Type B pancreatic cell (in vitro differentiated cells): ENCODE measurements around the gene CUX1. TPM values are rescaled to one million over a fixed set of nuclear protein-coding genes. Genes with fewer than 3 reads are reported as not detected.

Experiments
- DNase-seq: peaks from one replicate; pipeline ENCODE4 v3.0.0; 2021; ENCODE audit warnings: mixed read lengths; ENCODE audit not compliant: unreplicated experiment; ENCODE audit errors: extremely low spot score
- H3K27ac Mint-ChIP-seq: 2 replicates; pipeline ENCODE4 v1.8.0; 2021; ENCODE audit warnings: mild to moderate bottlenecking, mixed read lengths
- H3K27me3 Mint-ChIP-seq: 2 replicates; pipeline ENCODE4 v1.8.0; 2021; ENCODE audit warnings: mixed read lengths
- H3K36me3 Mint-ChIP-seq: 2 replicates; pipeline ENCODE4 v1.8.0; 2021; ENCODE audit warnings: mixed read lengths
- H3K4me1 Mint-ChIP-seq: one replicate; pipeline ENCODE4 v1.8.0; 2021; ENCODE audit warnings: mixed read lengths; ENCODE audit not compliant: unreplicated experiment
- H3K4me3 Mint-ChIP-seq: 2 replicates; pipeline ENCODE4 v1.8.0; 2021; ENCODE audit warnings: mild to moderate bottlenecking, mixed read lengths
- H3K9me3 Mint-ChIP-seq: 2 replicates; pipeline ENCODE4 v1.8.0; 2021; ENCODE audit warnings: mixed read lengths
- CTCF ChIP-seq: fragments of 200-600 bp; sonication (generic); conservative IDR thresholded peaks from 2 replicates; pipeline ENCODE4 v1.5.0; 2021; ENCODE audit warnings: antibody characterized with exemption, mild to moderate bottlenecking
- total RNA-seq: library from RNA; stranded (reverse); gene quantifications from 2 replicates; pipeline ENCODE4 v1.2.1, GENCODE V29; 2021; ENCODE audit warnings: low replicate concordance

Gene CUX1
- total RNA-seq, 1 donor from 2014 or later, result 76.4 TPM

- Mint-ChIP-seq H3K4me3 (no peak overlapping the region), H3K27me3 (no peaks in the 10 kb centered on the region), H3K4me1 (peaks cover 12% of the 10 kb centered on the region), H3K36me3 (peaks cover 27% of the 10 kb centered on the region), H3K9me3 (peaks cover 12% of the 10 kb centered on the region), H3K27ac (peak overlapping the region; percentile 30)
- TF ChIP-seq CTCF, result no peak
- peak; percentile 11 for DNase-seq
These were observed 272.0 kb downstream of the CUX1 start for GRCh38 chr7:102089175-102090098.

DNA sequence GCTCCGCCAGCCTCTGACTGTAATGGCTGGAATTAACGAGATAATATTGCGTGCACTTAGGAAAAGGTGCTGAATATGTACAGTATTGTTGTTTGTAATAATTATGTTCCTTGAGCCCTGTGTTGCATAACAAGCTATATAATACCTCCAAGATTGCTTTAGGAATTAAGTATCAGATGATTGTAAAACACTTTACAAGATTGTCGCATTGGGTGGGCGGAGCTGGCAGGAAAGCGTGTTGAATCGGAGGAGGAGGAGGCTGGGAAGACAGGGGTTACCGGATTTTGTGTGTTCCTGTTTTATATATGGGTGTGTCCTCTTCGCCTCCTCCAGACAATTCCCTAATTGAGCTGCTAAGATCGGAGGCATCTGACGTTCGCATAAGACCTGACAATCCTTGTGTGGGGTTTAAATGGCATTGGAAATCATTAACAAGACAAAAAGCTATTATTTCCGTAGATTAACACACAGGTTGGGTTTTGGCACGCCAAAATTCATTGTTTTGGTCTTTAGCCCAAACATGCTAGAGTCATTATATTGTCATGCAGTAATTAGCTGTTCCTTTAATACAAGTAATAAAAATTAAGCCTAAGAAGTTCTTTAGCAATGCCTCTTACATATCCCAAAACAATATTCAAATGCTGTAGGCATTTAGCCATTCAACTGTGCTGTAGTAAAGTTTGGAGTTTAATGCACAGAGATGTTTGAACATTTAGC lies 276.3 kb downstream of the CUX1 start:
- Mint-ChIP-seq H3K27ac (peak overlapping the region; percentile 45), H3K27me3 (no peaks in the 10 kb centered on the region), H3K4me1 (peaks cover 33% of the 10 kb centered on the region), H3K9me3 (peaks cover 6% of the 10 kb centered on the region), H3K36me3 (peaks cover 23% of the 10 kb centered on the region), H3K4me3 (no peak overlapping the region)
- TF ChIP-seq CTCF, result no peak
- DNase-seq, result peak; percentile 7

DNA sequence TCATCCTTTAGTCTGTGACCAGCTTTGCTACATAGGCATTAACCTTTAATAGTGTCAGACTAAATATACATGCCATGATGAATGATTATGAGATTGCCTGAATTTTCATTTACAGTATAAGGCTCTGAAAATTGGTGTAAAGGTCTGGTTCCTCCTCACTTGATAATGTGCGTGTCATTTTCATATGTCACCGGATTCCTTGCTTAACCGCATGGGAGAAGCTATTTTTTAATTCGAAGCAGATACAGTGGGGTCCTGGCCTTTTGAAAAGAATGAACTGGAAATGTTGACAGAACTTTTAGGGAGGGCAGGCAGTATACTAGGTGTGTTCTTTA lies 276.9 kb downstream of the CUX1 start:
- TF ChIP-seq CTCF, result no peak
- peak overlapping the region; percentile 47 for H3K27ac Mint-ChIP-seq
- peaks cover under 1% of the 10 kb centered on the region for H3K9me3 Mint-ChIP-seq
- peaks cover 33% of the 10 kb centered on the region for H3K4me1 Mint-ChIP-seq
- no peaks in the 10 kb centered on the region for H3K27me3 Mint-ChIP-seq
- peaks cover 20% of the 10 kb centered on the region for H3K36me3 Mint-ChIP-seq
- no peak overlapping the region for H3K4me3 Mint-ChIP-seq
- DNase-seq, result no peak

DNA sequence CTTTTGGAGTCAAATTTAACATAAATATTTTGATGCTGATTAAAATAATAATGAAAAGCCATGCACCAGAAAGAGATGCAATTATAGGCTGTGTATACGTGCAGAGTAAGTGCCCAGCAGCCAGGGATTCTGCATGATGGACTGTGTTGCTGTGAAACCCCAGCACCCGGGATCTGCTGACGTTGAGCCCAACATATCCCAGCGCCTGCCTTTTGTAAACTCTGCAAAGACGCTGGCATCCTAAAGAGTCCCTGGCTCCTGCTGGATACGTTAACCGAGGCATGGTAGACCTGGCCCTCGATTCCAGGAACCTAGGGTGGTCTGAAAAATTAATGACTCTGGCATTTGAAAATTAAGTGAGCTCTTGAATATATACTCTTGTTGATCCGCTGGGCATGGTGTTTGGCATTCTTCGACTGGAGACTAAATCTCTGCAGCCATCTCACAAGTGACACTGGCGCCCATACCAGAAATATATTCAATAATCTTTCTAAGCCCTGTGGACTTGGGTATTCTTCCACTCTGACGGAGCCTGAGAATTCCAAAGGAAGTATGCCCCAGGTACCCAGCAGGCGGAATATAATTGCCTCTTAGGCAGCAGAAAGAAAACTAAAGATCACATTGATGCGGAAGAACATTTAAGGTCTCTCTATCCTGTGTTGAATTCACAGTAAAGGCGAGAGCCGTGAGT lies 278.0 kb downstream of the CUX1 start:
- peak; percentile 47 for DNase-seq
- Mint-ChIP-seq H3K27ac (no peak overlapping the region), H3K9me3 (no peaks in the 10 kb centered on the region), H3K4me3 (no peak overlapping the region), H3K36me3 (peaks cover 15% of the 10 kb centered on the region), H3K27me3 (no peaks in the 10 kb centered on the region), H3K4me1 (peaks cover 33% of the 10 kb centered on the region)
- TF ChIP-seq CTCF, result no peak

- Mint-ChIP-seq H3K4me3 (no peak overlapping the region), H3K27me3 (no peaks in the 10 kb centered on the region), H3K27ac (peak overlapping the region; percentile 95), H3K36me3 (peaks cover 13% of the 10 kb centered on the region), H3K4me1 (peaks cover 33% of the 10 kb centered on the region), H3K9me3 (no peaks in the 10 kb centered on the region)
- TF ChIP-seq CTCF, result no peak
- peak; percentile 20 for DNase-seq
These were observed 278.5 kb downstream of the CUX1 start for GRCh38 chr7:102096012-102096332.
